Kidney tubule cell (primary cell): ENCODE measurements around the gene GPC3.

Source experiments
- DNase-seq: peaks from one replicate; pipeline ENCODE4 v3.0.0-alpha.2; 2018; ENCODE audit warnings: low spot score

Gene GPC3

DNA sequence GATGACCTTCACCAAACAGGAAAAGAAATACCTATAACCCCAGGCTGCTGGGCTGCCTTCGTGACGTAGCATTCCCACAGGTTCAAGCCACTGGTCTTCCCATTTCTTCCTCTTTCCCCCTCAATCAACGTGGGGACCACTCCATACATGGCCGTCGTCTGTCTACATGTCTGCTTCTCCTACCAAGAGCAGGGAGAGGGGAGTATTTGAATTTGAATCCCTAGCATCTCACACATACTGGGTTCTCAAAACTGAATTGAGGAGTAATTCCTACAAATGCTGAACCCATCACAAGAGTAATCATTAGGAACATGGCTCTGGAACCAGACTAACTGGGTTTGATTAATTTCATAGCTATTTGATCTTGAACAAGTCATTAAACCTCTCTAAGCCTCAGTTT lies 17.3 kb downstream of the GPC3 start:
- DNase-seq = no peak

DNA sequence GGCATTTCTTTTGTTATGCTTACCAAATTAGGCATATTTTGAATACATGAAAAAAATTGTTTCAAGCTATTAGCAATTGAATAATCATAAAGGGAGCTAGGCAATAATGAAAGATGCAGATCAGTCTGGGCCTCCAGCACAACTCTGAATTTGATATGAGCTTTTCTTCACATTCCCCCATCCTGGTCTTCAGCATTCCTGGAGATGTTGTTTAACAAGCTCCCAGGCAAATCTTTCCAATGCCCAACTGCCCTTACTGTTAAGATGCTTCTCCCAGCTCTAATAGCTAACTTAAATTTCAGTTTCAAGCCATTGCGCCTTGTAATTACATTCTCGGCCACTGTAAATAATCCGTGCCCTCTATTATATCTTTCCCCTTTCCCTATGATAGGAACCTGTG lies 19.2 kb downstream of the GPC3 start:
- no peak for DNase-seq

DNA sequence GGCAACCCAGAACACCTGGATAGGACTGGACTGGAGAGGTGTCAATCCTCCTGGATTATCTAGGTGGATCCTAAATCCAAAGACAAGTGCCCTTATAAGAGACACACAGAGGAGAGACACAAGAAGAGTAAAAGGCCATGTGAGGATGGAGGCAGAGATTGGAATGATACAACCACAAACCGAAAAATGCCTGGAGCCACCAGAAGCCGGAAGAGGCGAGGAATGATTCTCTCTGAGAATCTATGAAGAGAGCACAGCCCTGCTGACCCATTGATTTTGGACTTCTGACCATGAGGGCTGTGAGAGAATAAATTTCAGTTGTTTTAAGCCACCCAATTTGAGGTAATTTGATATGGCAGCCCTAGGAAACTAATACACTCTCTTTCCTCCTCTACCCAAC lies 20.1 kb downstream of the GPC3 start:
- DNase-seq = no peak

DNA sequence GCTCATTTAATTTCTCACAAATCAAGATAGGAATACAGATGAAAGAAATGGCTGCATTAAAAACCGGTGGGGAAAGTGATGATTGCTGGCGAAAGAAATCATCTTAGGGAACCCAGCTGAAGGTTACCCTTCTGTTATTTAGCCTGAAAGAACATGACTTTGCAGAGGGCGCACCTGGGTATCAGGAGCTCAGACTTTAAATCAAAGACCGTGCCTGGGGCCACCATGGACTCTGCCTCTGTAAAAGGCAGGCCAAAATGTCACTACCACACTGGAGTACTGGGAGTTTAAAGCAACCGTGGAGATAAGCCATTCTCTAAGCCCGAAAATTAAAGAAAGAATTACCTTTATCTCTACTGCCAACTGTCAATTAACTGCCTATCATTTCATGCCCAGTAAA lies 24.3 kb downstream of the GPC3 start:
- no peak for DNase-seq

DNA sequence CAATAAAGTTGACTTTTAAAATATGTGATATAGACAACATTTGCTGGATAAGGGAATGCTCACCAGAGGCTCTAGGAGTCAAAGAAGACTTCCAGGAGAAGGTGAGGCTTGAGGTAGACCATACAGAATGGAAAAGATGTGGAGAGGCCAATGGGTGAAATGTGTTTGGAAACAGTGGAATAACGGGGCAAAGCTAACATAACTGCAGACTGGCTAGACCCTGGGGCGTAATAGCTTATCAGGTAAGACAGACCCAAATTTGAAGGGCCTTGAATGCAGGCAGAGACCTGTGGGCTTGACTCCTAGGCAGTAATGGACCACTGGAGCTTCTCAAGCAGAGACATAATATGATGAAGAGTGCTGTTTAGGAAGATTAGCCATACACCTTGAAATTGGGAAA lies 25.4 kb downstream of the GPC3 start:
- DNase-seq = no peak

DNA sequence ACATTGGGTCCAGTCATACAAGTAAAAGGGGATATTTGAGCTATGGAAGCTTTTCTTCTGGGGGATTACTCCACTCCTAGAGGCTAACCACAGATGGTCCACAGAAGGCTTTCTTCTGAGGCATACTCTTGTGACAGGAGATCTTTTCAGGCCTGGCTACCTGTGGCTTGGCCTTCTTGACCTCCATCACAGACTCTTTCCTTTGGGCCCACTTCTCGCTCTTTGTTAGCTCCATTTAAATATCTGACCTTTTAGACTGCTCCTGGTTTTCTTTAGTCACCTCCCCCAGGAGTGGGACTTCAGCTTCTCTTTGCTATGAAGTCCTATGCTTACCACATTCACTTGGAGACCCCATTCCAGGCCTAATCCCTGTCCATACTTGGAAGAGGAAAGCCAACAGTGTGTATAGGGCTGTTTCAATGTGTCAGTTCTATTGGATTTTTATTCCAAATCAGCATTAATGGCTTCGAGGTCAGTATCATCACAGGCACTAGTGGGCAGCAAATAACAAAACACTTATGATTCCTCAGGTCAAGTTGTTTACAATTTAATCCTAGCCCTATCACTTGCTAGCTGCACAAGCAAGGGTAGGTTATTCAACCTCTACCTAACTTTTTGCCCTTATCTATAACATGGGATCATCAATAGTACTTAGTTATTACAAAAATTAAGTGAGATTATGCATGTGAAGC lies 26.3 kb downstream of the GPC3 start:
- no peak for DNase-seq

DNA sequence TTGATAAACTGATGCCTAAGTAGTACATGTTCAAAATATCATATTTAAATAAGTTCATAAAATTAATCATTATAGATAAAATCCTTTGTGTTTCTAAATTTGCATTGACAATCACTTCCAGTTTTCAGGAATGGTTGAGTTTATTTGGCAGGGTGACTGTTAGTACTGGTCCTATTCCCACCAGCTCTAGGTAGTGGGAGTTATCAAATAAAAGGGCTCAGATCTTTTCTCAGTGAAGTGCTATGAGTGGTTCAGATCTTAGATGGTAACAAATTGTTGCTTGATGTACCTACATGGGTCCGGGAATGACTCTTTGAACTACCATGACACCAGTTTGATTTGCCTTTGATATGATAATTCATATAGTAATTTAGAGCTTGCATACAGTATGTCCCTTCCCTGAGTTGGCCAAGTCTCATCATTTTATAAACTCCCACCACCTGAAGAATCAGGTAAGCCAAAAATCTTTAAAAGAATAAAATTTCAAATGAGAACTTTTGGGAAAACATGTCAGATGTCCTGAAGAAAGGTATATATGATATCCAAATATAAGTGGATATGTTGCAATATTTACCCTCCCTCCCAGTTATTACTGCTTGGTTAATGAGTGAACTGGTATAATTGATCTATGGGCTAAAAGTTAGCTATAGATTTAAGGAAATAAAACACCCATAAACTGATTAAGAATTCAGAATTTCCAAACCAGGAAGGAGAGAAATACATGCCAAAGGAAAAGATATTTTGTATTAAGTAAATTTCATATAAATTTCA lies 28.6 kb downstream of the GPC3 start:
- no peak for DNase-seq

DNA sequence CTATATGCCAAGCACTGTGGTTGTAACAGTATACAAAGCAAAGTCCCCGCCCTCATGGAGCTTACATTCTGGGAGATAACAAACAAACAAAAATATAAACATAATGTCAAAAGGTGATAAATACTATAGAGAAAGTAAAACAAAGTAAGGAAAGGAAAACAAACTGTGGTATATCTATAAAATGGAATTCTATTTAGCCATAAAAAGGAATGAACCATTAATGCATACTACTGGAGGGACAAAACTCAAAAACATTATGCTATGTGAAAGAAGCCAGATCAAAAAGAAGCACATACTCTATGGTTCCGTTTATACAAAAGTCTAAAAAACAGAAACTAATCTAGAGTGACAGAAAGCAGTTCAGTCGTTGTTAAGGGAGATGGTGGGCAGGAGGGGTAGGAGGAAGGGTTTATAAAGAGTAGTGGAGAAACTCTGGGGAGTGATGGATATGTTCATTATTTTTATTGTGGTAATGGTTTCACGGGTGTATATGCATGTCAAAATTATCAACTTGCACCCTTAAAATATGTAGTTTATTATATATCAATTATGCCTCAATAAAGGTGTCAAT lies 31.5 kb downstream of the GPC3 start:
- no peak for DNase-seq

DNA sequence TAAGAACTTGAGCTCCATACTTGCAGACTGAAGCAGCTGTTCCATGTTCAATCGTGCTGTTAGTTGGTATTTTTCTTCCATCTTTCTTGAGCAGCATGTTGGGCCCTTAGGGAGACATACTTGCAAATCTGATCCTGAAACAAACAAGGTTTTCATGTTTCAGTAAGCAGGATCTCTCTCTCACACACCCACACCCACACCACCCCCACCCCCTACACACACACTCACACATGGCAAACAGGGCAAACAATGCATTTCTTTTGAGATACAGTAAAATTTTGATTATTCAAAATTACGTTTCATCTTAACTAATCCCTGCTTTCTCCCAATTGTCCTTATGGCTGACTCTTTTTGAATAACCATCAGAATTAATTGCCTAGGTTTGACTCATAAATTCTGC lies 32.3 kb downstream of the GPC3 start:
- DNase-seq = no peak

DNA sequence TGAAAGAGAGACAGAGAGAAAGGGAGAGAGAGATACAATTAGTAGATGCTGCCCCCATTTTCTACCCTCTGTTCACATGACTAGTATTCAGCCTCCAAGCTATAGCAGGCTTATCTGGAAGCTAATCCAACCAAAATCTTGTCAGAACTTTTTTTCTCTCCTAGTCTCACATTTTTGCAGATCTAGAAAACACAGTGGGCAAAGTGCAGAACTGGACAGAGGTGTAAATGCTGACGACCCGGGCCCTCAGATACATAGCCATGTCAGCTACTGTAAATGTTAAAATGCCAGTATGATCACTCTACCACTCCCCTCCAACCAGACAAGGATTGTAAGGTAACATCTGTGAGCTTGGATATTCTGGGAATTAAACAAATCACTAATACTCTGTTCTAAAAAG lies 34.3 kb downstream of the GPC3 start:
- DNase-seq = no peak

DNA sequence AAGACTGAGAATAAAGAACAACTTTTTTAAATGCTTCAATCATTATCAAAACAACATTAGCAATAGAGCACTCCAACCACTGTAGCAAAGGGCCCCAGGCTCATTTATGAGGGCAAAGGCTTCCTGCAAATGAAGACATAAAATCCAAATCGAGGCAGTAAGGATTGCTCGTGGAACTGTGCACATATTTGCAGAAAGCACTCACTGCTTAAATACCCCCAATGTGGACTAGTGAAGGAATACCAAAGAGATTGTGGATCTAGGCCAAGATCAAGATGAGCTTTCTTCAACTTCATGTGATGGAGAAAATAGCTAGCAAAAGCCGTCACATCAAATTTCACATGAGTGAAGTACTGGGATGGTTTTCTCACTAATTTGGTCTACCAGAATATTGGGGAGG lies 35.2 kb downstream of the GPC3 start:
- no peak for DNase-seq

DNA sequence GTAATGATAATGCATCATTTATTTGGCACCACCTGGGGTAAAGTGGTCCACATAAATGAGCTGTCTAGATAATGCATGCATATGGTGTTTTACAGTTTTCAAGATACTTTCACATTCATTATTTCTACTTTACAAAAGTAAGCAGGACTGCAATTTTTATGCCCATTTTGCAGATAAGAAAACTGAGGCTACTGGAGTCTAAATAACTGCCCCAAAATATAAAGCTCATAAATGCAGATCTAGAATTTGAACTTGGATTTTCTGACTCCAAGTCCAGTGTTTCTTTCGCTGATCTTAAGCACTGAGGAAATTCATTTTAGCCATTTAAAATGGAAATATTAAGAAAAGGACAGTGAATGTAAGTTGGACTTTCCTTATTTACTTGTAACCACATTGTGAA lies 36.5 kb downstream of the GPC3 start:
- DNase-seq = no peak

DNA sequence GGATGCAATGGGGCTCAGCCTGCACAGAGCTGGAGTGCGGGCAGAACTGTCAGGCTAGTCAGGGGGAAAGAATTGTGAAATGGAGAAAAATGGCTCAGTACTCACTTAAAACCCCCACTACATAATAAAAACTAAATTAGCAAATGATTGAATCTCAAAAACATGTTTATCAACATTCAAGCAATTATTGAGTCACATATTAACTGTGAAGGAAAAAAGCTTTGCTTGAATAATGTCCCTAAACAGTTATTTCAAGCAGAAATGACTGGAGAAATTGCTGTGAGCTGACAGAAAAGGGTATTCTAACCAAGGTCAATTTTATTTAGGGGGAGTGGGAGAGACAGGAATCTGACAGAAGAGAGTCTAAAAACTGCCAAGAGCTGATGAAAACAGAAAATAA lies 37.4 kb downstream of the GPC3 start:
- no peak for DNase-seq

DNA sequence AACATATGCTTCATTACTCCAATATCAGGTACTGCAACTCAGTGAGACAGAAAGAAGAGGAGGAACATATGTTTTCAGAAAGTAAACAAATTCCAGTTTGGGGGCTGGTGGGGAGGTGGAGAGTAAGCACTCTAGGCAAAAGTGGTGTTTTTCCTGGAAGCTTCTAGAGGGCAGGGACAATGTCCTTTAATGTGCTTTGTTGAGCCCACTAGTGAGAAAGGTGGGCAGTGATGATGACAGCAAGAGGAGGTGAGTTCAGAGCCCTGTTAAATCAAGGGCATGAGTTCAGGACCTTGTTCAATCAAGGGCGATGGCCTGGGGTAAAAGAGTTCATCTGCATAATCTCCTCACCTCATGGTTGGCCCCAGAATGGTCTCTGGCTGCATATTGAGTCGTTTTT lies 38.4 kb downstream of the GPC3 start:
- DNase-seq = no peak

DNA sequence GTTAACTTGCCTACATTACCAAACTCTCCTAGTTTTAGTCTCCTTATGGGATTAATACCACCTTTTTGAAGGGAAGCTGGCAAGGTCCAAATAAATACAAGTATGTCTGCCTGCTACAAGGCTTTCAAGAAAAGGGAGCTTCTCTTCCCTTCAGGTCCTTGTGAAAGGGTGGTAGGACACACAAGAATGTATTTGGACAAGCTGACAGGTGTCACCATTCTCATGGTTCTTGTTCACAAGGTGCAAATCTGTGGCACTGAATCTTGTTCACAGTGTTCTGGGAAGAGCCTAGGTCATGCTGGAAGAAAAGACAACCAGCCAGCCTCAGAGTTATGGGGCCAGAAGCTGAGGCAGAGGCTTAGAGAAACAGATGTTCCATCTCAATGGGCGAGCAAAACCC lies 41.9 kb downstream of the GPC3 start:
- DNase-seq = no peak

DNA sequence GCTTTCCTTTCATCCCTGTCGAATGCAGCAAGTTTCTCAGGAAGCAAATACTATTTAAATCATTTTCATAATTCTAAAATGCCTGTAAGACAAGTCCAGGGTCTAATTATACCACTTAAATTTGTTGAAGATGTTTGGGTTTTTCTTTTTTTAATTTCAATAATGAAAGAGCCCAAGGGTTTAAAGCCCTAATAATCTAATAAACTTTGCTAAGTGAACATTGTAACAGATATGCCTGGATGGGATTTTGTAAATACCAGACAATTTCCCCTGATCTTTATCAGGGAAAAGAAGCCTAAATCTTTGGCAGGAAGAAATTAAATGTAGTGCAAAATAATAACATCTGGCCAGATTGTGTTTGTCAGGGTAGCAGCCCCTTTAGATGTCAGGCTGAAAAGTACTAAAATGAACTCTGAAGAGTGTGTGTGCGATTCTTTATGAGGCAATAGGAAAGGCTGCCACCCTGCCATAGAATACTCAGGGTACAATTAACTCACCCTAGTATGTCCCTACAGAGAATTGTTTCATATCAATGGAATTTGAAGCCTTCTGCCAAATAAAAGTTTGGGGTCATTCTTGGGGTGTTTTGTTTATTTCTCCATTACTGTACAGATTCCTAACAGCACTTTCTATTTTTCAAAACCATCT lies 45.6 kb downstream of the GPC3 start:
- DNase-seq = no peak

DNA sequence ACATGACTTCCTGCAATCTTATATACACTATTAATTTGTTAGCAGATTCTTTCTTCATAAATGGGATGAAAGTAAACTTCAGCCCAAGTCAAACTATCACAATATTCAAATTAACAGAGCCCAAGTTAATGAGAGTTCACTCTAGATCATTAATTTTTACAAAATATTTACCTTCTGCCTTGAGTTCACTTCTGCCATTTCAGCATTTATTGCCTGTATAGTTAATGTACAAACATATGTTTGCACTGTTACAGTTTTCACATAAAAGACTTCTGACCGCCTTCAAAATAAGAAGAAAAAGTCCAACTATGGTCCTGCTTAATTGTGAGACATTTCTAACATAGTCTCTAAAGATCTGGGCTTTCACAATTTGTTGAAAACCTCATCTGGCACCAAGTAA lies 46.9 kb downstream of the GPC3 start:
- DNase-seq = no peak

DNA sequence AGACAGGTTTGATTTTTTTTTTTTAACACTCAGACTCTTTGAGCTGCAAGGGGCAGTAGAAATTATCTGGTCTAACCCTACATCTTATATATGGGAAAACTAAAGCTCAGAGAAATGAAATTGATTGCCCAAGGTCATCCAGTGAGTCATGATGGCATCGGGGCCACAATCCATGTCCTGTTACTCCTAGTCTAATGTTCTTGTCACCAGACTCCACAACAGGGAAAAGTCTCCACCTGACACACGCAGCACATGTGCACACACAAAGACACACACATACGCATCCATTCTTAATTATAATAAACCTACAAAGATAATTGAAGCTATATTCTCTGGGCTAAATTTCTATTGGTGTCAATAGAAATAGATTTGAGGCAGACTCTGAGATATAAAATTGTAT lies 48.4 kb downstream of the GPC3 start:
- no peak for DNase-seq

DNA sequence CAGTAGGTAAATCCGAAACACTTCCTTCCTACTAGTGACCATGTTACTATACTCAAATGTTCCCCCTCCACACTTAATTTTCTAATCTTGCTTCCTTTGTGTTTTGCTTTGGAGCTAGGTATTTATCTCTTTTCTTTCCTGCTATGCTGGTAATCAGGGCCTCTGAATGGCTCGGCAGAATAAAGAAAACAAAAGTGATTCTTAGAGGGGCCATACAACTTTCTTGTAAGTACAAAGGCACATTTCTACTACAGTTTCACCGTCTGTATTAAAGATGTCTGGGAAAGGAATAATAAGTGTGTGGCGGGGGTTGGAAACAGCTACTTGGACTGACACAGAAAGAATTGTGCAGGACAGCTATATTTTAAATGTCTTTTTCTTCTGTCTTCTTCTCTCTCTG lies 50.3 kb downstream of the GPC3 start:
- DNase-seq = no peak

DNA sequence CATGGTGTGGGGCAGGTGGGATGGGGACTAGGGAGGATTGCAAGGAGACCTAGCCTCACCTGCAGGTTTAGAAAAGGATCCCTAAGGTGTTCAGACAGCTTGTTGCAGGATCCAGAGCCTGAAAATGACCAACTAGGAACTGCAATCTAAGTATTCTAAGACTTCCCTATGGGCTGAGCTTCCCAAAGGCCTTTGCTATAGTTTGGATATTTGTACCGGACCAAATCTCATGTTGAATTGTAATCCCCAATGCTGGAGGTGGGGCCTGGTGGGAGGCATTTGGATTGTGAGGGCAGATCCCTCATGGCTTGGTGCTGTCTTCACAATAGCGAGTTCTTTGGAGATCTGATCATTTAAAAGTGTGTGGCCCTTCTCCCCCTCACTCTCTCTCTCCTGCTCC lies 52.1 kb downstream of the GPC3 start:
- no peak for DNase-seq

DNA sequence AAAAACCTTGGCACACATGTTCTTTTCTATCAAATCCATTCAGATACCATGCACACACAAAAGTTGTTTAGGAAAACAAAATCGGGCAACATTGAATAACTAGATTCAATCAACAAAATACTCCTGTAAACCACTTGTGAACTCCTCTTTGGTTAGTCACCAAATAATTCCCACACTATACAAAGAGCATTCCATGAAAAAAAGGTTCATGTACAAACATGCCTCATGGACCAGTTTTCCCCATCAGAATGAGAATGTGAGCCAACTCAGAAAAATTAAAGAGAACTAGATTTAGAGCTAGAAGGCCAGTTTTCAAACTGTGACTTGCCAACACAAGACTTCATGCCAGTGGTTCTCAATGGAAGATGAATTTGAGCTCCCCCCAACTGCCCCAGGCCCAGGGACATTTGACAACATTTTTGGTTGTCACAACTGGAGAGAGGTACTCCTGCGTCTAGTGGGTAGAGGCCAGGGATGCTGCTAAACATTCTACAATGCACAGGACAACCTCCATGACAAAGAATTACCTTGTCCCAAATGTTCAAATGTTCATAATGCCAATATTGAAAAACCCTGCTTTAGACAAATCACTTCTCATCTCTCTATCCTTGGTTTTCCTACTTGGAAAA lies 55.4 kb downstream of the GPC3 start:
- DNase-seq = no peak

DNA sequence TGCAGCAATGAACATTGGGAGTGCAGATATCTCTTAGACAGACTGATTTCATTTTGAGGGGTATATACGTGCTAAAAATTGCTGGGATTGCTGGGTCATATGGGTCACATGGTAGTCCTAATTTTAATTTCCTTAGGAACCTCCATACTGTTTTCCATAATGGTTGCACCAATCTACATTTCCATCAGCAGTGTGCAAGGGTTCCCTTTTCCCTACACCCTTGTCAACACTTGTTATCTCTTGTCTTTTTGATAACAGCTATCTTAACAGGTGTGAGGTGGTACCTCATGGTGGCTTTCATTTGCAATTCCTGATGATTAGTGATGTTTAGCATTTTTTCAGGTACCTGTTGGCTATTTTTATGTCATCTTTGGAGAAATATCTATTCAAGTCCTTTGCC lies 57.0 kb downstream of the GPC3 start:
- no peak for DNase-seq

DNA sequence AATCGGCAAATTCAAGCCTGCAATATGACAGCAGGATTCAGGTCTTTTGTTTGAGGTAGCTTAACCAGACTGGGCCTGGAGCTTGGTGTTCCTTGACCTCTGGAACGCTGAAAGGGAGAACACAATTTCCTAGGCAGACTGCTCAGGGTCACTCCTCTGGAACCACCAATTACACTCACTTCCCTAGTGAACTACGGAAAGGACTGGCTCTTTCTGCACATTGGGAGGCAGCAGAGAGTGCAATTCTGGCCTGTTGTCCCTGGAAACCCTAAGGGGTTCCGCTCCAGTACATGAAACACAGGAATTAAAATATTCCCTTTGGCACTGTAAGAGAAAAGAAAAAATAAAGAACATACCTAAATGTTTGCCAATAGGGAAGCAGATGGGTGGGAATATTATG lies 58.6 kb downstream of the GPC3 start:
- no peak for DNase-seq
